Endothelial cell of umbilical vein (primary cell): ENCODE data around the gene NEAT1. TPM values are rescaled to one million over a fixed set of nuclear protein-coding genes. Genes with fewer than 3 reads are reported as not detected.

Experiments
- BruUV-seq: library from RNA; stranded (reverse); fragments of 400-500 nt; replicated peaks from 2 replicates; lab custom pipeline; 2021; lab: Mats Ljungman, UMichigan
- CTCF ChIA-PET: fragments of 300-600, 350-600 bp; sonication (Branson Sonifier 250); formaldehyde crosslinking; loops from one replicate; lab custom pipeline; 2021; ENCODE audit warnings: antibody characterized with exemption, inconsistent platforms; lab: Charles Lee
- POLR2A ChIA-PET: fragments of 300-600, 350-600 bp; sonication (Branson Sonifier 250); formaldehyde crosslinking; loops from one replicate; lab custom pipeline; 2021; ENCODE audit warnings: antibody characterized with exemption, inconsistent platforms; lab: Charles Lee
- DNase-seq: peaks from one replicate; pipeline ENCODE4 v3.0.0-alpha.2; 2011; ENCODE audit warnings: low read depth, low spot score
- FAIRE-seq: peaks from 2 replicates; lab custom pipeline; 2011; peaks lifted over from hg19 to GRCh38; lab: Jason Lieb, UNC
- H2AFZ ChIP-seq: 2 replicates; pipeline ENCODE4 v1.6.0; 2012; ENCODE audit warnings: low read depth, low read length, control low read depth, inconsistent platforms
- H3K27ac ChIP-seq: 2 replicates; pipeline ENCODE4 v1.5.1; 2011; ENCODE audit warnings: low read depth, mild to moderate bottlenecking, control low read depth, low read length, moderate library complexity; ENCODE audit not compliant: insufficient read depth
- H3K27me3 ChIP-seq, 2 experiments: 2 replicates each; pipeline versions ENCODE4 v1.6.0 to v1.6.1; 2011; ENCODE audit warnings: low read length in 2 of 2, mixed read lengths in 1 of 2; ENCODE audit not compliant: control insufficient read depth in 2 of 2, insufficient read depth in 2 of 2
- H3K36me3 ChIP-seq, 2 experiments: 2 replicates in 1 of 2; 3 replicates in 1 of 2; pipeline ENCODE4 v1.5.1; 2011; ENCODE audit warnings: low read length in 2 of 2, mild to moderate bottlenecking in 1 of 2, moderate library complexity in 1 of 2; ENCODE audit not compliant: control insufficient read depth in 2 of 2, insufficient read depth in 2 of 2; ENCODE audit errors: extremely low read depth in 1 of 2
- H3K4me1 ChIP-seq: 3 replicates; pipeline ENCODE4 v1.5.1; 2011; ENCODE audit warnings: mild to moderate bottlenecking, low read length; ENCODE audit not compliant: control insufficient read depth, insufficient read depth; ENCODE audit errors: extremely low read depth
- H3K4me2 ChIP-seq: 2 replicates; pipeline ENCODE4 v1.6.1; 2011; ENCODE audit warnings: low read length, control low read depth, mixed read lengths; ENCODE audit not compliant: insufficient read depth
- H3K4me3 ChIP-seq, 3 experiments: fragments of 200-600 bp in 1 of 3; sonication (generic), shearing (Covaris generic) in 1 of 3; replicated peaks in 1 of 3; 2 replicates each; pipeline ENCODE4 v1.5.1; 2011 to 2016; ENCODE audit warnings: control low read depth in 3 of 3, low read length in 3 of 3, mild to moderate bottlenecking in 2 of 3, inconsistent platforms in 1 of 3, low read depth in 1 of 3, moderate library complexity in 1 of 3; ENCODE audit not compliant: insufficient read depth in 1 of 3
- H3K79me2 ChIP-seq: 2 replicates; pipeline ENCODE4 v1.6.0; 2012; ENCODE audit warnings: low read length, inconsistent platforms; ENCODE audit not compliant: control insufficient read depth, insufficient read depth
- H3K9ac ChIP-seq: replicated peaks from 2 replicates; pipeline ENCODE3; 2011; ENCODE audit warnings: low read length, control low read depth; ENCODE audit not compliant: insufficient read depth; ENCODE audit errors: extremely low read depth
- H3K9me1 ChIP-seq: replicated peaks from 3 replicates; pipeline ENCODE4 v1.6.0; 2011; ENCODE audit warnings: mild to moderate bottlenecking, low read length; ENCODE audit not compliant: control insufficient read depth, insufficient read depth; ENCODE audit errors: extremely low read depth
- H3K9me3 ChIP-seq: replicated peaks from 2 replicates; pipeline ENCODE4 v1.5.1; 2012; ENCODE audit warnings: low read length, inconsistent platforms; ENCODE audit not compliant: control insufficient read depth, insufficient read depth
- H4K20me1 ChIP-seq: replicated peaks from 2 replicates; pipeline ENCODE3; 2011; ENCODE audit warnings: mild to moderate bottlenecking, low read length; ENCODE audit not compliant: control insufficient read depth, insufficient read depth; ENCODE audit errors: extremely low read depth
- CTCF ChIP-seq, 2 donors: IDR thresholded peaks; 1 replicate in 1 of 2; 2 replicates in 1 of 2; pipeline ENCODE4 v1.5.1; 2011; ENCODE audit warnings: low read length in 2 of 2, mild to moderate bottlenecking in 2 of 2, moderate library complexity in 2 of 2, control low read depth in 1 of 2, inconsistent platforms in 1 of 2, low read depth in 1 of 2; ENCODE audit not compliant: insufficient read depth in 1 of 2; ENCODE audit errors: extremely low read depth in 1 of 2
- EZH2 ChIP-seq: IDR thresholded peaks from 2 replicates; pipeline ENCODE4 v1.6.1; 2012; ENCODE audit warnings: borderline replicate concordance, low read depth, mild to moderate bottlenecking, moderate library complexity, low read length, inconsistent platforms; ENCODE audit not compliant: severe bottlenecking
- FOS ChIP-seq: IDR thresholded peaks from 2 replicates; pipeline ENCODE4 v1.6.1; 2011; ENCODE audit warnings: mild to moderate bottlenecking, low read length, moderate library complexity, borderline replicate concordance; ENCODE audit not compliant: insufficient read depth
- GATA2 ChIP-seq: IDR thresholded peaks from 2 replicates; pipeline ENCODE4 v1.7.0; 2011; ENCODE audit warnings: low read depth, mild to moderate bottlenecking, moderate library complexity, mixed read lengths, low read length; ENCODE audit not compliant: insufficient read length, insufficient read depth
- JUN ChIP-seq: IDR thresholded peaks from 2 replicates; pipeline ENCODE4 v1.6.1; 2011; ENCODE audit warnings: borderline replicate concordance, low read depth; ENCODE audit not compliant: insufficient read length, insufficient read depth
- MAX ChIP-seq: IDR thresholded peaks from 2 replicates; pipeline ENCODE4 v1.6.1; 2011; ENCODE audit not compliant: insufficient read depth, insufficient read length
- MYC ChIP-seq: IDR thresholded peaks from one replicate; pipeline ENCODE4 v1.6.1; 2011; ENCODE audit warnings: mild to moderate bottlenecking, low read depth, low read length
- POLR2A ChIP-seq: IDR thresholded peaks from 2 replicates; pipeline ENCODE4 v1.6.1; 2012; ENCODE audit warnings: low read depth, mild to moderate bottlenecking, control low read depth, low read length
- POLR2AphosphoS5 ChIP-seq: IDR thresholded peaks from 2 replicates; pipeline ENCODE4 v1.6.1; 2012; ENCODE audit warnings: low read depth, mild to moderate bottlenecking, control low read depth, low read length, moderate library complexity; ENCODE audit not compliant: insufficient read depth
- dilution Hi-C: fragments of 300-500 bp; cut with MboI; formaldehyde crosslinking; loops from one replicate; pipeline ENCODE4 v1.15.0; 2019; ENCODE audit warnings: low sequenced_read_pairs; ENCODE audit not compliant: extremely low pct_ligation_motif_present
- intact Hi-C: fragments of 100-400 bp; cut with micrococcal nuclease; formaldehyde crosslinking; loops from one replicate; pipeline ENCODE4 v1.10.0; 2022
- polyA plus RNA-seq, 4 experiments: library from polyadenylated mRNA; depleted of rRNA in 3 of 4; stranded (reverse) in 3 of 4; unstranded in 1 of 4; fragments of >200 nt; gene quantifications; 2 replicates each; pipeline versions ENCODE4 v1.2.1 to v1.2.3, GENCODE V29; 2011 to 2012; ENCODE audit warnings: missing spikeins in 1 of 4
- total RNA-seq: library from RNA; stranded (reverse); gene quantifications from 2 replicates; pipeline ENCODE4 v1.2.3, GENCODE V29; 2021

NEAT1 gene
- total and polyA plus RNA-seq, 2 donors (not counting 3 experiments of a cell fraction or from before 2014, with no cell fraction given): 34.4 to 957 TPM

- H3K9me3 ChIP-seq: no peaks in the 10 kb centered on the region
- intact Hi-C loops: loop anchor here (1.0 to 5.0 kb wide), 7 partner anchors 10 to 191 kb away; partner anchors contain the start of genes FAM89B, NEAT1 and ZNRD2
- H3K9me1 ChIP-seq: no peaks in the 10 kb centered on the region
- DNase-seq (no peak), FAIRE-seq (no peak)
- peak overlapping the region; percentile 95 for H3K27ac ChIP-seq
- no peaks in the 10 kb centered on the region for H4K20me1 ChIP-seq
- H3K79me2 ChIP-seq: peaks cover 3% of the 10 kb centered on the region
- H3K36me3 ChIP-seq: no peaks in the 10 kb centered on the region
- dilution Hi-C loops: no loop called here
- peak overlapping the region; percentile 21 for H3K4me2 ChIP-seq
- no peak for TF ChIP-seq CTCF (IDR thresholded peaks at IDR 0.05; ENCODE audit: extremely low read depth in 1 of 2, insufficient read depth in 1 of 2, low read depth in 1 of 2, low read length in 2 of 2)
- TF ChIP-seq EZH2: no peak
- TF ChIP-seq GATA2: no peak
- TF ChIP-seq MAX: no peak
- no peak for TF ChIP-seq POLR2AphosphoS5
- no peak for TF ChIP-seq JUN
- TF ChIP-seq MYC: no peak
- TF ChIP-seq FOS: no peak
- no peak for TF ChIP-seq POLR2A
- peaks cover 38% of the 10 kb centered on the region for H3K4me1 ChIP-seq
- no peaks in the 10 kb centered on the region for H3K27me3 ChIP-seq
- H3K4me3 ChIP-seq: peak overlapping the region in 1 of 3 experiments; percentile 20
- peak overlapping the region; percentile 62 for H3K9ac ChIP-seq
- POLR2A ChIA-PET: interaction anchor here (0.6 to 3.4 kb wide), 6 partner anchors 38 to 127 kb away, joined by 3 to 23 read pairs (median 6); partner anchors contain the start of genes MALAT1 and NEAT1
- TSS peak; percentile 10 for BruUV-seq
- peak overlapping the region; percentile 32 for H2AFZ ChIP-seq
- CTCF ChIA-PET: interaction anchor here (0.6 to 3.5 kb wide), 19 partner anchors 11 to 128 kb away, joined by 3 to 38 read pairs (median 4); partner anchors contain the start of gene NEAT1
These were observed 40.9 kb upstream of the NEAT1 start for GRCh38 chr11:65381716-65382032.
